Ovary (tissue), 9 donors: ENCODE results near the gene LRFN2. TPM values are rescaled to one million over a fixed set of nuclear protein-coding genes. Genes with fewer than 3 reads are reported as not detected.
A peak's percentile ranks its signal among the peaks of the same experiment; 100 is the strongest.

ENCODE experiments used
- DNase-seq, 5 donors: peaks; one replicate each; pipeline ENCODE4 v3.0.0-alpha.2; 2019 to 2020
- H3K27ac ChIP-seq, 2 donors: fragments of 200-600 bp; one replicate each; pipeline versions ENCODE4 v1.5.1 to v1.8.0; 2019 to 2022
- H3K27me3 ChIP-seq: fragments of 200-600 bp; one replicate; pipeline ENCODE4 v1.8.0; 2022
- H3K36me3 ChIP-seq: fragments of 200-600 bp; sonication (generic); one replicate; pipeline ENCODE4 v1.5.1; 2019
- H3K4me1 ChIP-seq: one replicate; pipeline ENCODE4 v1.8.1; 2013; ENCODE audit warnings: mild to moderate bottlenecking, moderate library complexity; ENCODE audit not compliant: insufficient read depth
- H3K4me3 ChIP-seq: fragments of 200-600 bp; sonication (generic); one replicate; pipeline ENCODE4 v1.5.1; 2017
- H3K9me3 ChIP-seq, 2 donors: fragments of 200-600 bp in 1 of 2; sonication (generic) in 1 of 2; one replicate each; pipeline versions ENCODE4 v1.5.1 to v1.8.1; 2013 to 2019; ENCODE audit warnings: mild to moderate bottlenecking in 1 of 2, moderate library complexity in 1 of 2
- CTCF ChIP-seq, 3 donors: fragments of 450-650 bp in 2 of 3; fragments of 200-600 bp in 1 of 3; IDR thresholded peaks; one replicate each; pipeline versions ENCODE4 v1.5.1 to v1.8.0; 2016 to 2022; ENCODE audit warnings: antibody characterized with exemption in 3 of 3, mild to moderate bottlenecking in 1 of 3
- EP300 ChIP-seq: sonication (generic); formaldehyde crosslinking; IDR thresholded peaks from one replicate; pipeline ENCODE4 v1.6.1; 2017; ENCODE audit warnings: antibody characterized with exemption
- POLR2A ChIP-seq: fragments of 450-650 bp; IDR thresholded peaks from one replicate; pipeline ENCODE4 v1.6.1; 2017; ENCODE audit warnings: antibody characterized with exemption, mild to moderate bottlenecking, moderate library complexity
- WGBS, 3 donors: extraction: QIAGEN DNeasy Blood & Tissue Kit in 1 of 3; methylation state at CpG; one replicate each; pipeline versions ENCODE4 v1.1.5 to v1.1.7; 2013 to 2017; 5-methylcytosine and 5-hydroxymethylcytosine counted together
- intact Hi-C, 4 donors: fragments of 100-400 bp; cut with DNase I; formaldehyde crosslinking; loops; one replicate each; pipeline versions ENCODE4 v1.11.0 to v1.15.1; 2022 to 2023
- polyA plus RNA-seq, 2 donors: library from polyadenylated mRNA; stranded (reverse); fragments of 200-250 nt in 1 of 2; fragments of 350-450 nt in 1 of 2; fragmentation: Illumina TruSeq in 1 of 2; extraction: RNeasy Lipid Tissue Mini Kit (QIAGEN cat#74804) in 1 of 2; gene quantifications; one replicate each; pipeline ENCODE4 v1.2.3, GENCODE V29; 2013 to 2014
- total RNA-seq, 7 donors: library from RNA; depleted of rRNA in 2 of 7; stranded (reverse); fragments of >200 nt in 2 of 7; fragmentation: NEBNext Ultra II Directional in 3 of 7; extraction: Animal tissue kit (Norgen Biotek cat#: 25700) in 3 of 7; gene quantifications; one replicate each; pipeline versions ENCODE4 v1.1.0 to v1.2.4, GENCODE V29; 2016 to 2023
- donor health status: DM: no; HTN: no; CAD: no; lungs with moderate emphysema.
- donor health status: DM: no; HTN: no; CAD: no.
- donor health status: Bipolar disorder and iron deficiency.
- donor health status: DM: yes; HTN: yes; CAD: no.
- donor health status: DM: no; HTN: no; CAD: no.
- donor health status: DM: yes; HTN: yes; CAD: no.

Gene LRFN2
- total and polyA plus RNA-seq, 9 donors = 0.10 to 2.2 (median 0.66) TPM

GRCh38 chr6:40555092-40555491 lies 32.1 kb downstream of the LRFN2 start:
- TF ChIP-seq EP300 = no peak
- no peak for TF ChIP-seq POLR2A
- no peak for TF ChIP-seq CTCF (IDR thresholded peaks at IDR 0.05)
- H3K4me1 ChIP-seq = no peaks in the 10 kb centered on the region
- H3K9me3 ChIP-seq = no peaks in the 10 kb centered on the region
- H3K27me3 ChIP-seq = no peaks in the 10 kb centered on the region
- H3K36me3 ChIP-seq = no peaks in the 10 kb centered on the region
- intact Hi-C loops = no loop called here
- H3K27ac ChIP-seq = no peak overlapping the region
- 60 to 68% (median 65%) methylated on average over 8 of the region's 8 CpGs for WGBS, 3 donors
- DNase-seq = no peak
- no peak overlapping the region for H3K4me3 ChIP-seq

DNA sequence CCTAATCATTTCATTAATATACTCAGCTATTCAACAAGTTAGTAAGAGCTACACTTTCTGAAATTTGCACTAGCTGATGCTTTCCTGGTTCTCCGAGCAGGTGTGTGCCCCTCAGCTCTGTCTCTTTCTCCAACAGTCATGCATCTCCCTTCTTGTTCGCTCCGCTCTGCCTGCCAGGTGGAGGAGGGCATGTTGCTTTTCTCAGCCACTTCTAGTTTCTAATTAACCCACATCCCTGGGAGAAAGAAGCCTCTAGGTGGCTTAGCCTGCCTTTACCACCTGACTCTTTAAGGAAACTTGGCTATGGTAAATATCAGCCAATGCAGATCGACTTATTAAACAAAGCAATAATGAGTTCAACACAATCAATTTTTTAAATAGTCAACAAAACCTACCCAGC lies 34.2 kb downstream of the LRFN2 start:
- 84 to 88% (median 87%) methylated on average over 4 of the region's 4 CpGs for WGBS, 3 donors
- H3K36me3 ChIP-seq = no peaks in the 10 kb centered on the region
- TF ChIP-seq CTCF (IDR thresholded peaks at IDR 0.05) (no peak), EP300 (no peak), POLR2A (no peak)
- H3K4me3 ChIP-seq = no peak overlapping the region
- no peaks in the 10 kb centered on the region for H3K9me3 ChIP-seq
- no peak for DNase-seq
- H3K27ac ChIP-seq = no peak overlapping the region
- intact Hi-C loops = no loop called here
- no peaks in the 10 kb centered on the region for H3K4me1 ChIP-seq
- H3K27me3 ChIP-seq = no peaks in the 10 kb centered on the region

GRCh38 chr6:40551966-40552505 lies 35.1 kb downstream of the LRFN2 start:
- no peaks in the 10 kb centered on the region for H3K36me3 ChIP-seq
- intact Hi-C loops = no loop called here
- H3K9me3 ChIP-seq = no peaks in the 10 kb centered on the region
- H3K27me3 ChIP-seq = no peaks in the 10 kb centered on the region
- H3K27ac ChIP-seq = no peak overlapping the region
- H3K4me3 ChIP-seq = no peak overlapping the region
- TF ChIP-seq POLR2A = no peak
- no peak for TF ChIP-seq CTCF (IDR thresholded peaks at IDR 0.05)
- TF ChIP-seq EP300 = no peak
- WGBS, 3 donors = 67 to 78% (median 77%) methylated on average over 4 of the region's 4 CpGs
- DNase-seq = no peak
- H3K4me1 ChIP-seq = no peaks in the 10 kb centered on the region

GRCh38 chr6:40550202-40551101 lies 36.7 kb downstream of the LRFN2 start:
- no peak overlapping the region for H3K27ac ChIP-seq
- H3K27me3 ChIP-seq = no peaks in the 10 kb centered on the region
- 84 to 86% (median 85%) methylated on average over 12 of the region's 12 CpGs for WGBS, 3 donors
- H3K4me1 ChIP-seq = no peaks in the 10 kb centered on the region
- intact Hi-C loops = no loop called here
- no peaks in the 10 kb centered on the region for H3K9me3 ChIP-seq
- peak in 1 of 5 donors; percentile 25 for DNase-seq
- TF ChIP-seq EP300 (no peak), POLR2A (no peak), CTCF (IDR thresholded peaks at IDR 0.05) (peak in 1 of 3 donors; percentile 14)
- no peak overlapping the region for H3K4me3 ChIP-seq
- H3K36me3 ChIP-seq = no peaks in the 10 kb centered on the region
